T-cell (primary cell): ENCODE measurements around the gene TAF1D. TPM values are rescaled to one million over a fixed set of nuclear protein-coding genes. Genes with fewer than 3 reads are reported as not detected.

Experiments used
- ATAC-seq, 4 experiments: fragments of 200-7000 bp in 3 of 4; fragments of 150-1000 bp in 1 of 4; cut with Tn5 transposase; replicated peaks in 1 of 4; 1 replicate in 3 of 4; 2 replicates in 1 of 4; pipeline ENCODE4 v1.10.0; 2021; ENCODE audit warnings: moderate library complexity in 3 of 4, mild to moderate bottlenecking in 2 of 4, moderate number of reproducible peaks in 1 of 4
- CTCF ChIA-PET, 2 donors: fragments of 300-600 bp; sonication (Branson Sonifier 250); formaldehyde crosslinking; loops; one replicate each; lab custom pipeline; 2022; ENCODE audit warnings: antibody characterized with exemption in 2 of 2; lab: Charles Lee
- POLR2A ChIA-PET, 2 donors: fragments of 300-600 bp; sonication (Branson Sonifier 250); formaldehyde crosslinking; loops; one replicate each; lab custom pipeline; 2022; ENCODE audit warnings: antibody characterized with exemption in 2 of 2; lab: Charles Lee
- DNase-seq, 35 experiments: peaks; one replicate each; pipeline versions ENCODE4 v3.0.0 to v3.0.0-alpha.2; 2013 to 2023
- H3K27ac ChIP-seq: one replicate; pipeline ENCODE4 v1.5.1; 2013; ENCODE audit warnings: low read length
- H3K27me3 ChIP-seq, 2 experiments: replicated peaks in 1 of 2; 1 replicate in 1 of 2; 2 replicates in 1 of 2; pipeline versions ENCODE4 v1.6.1 to v1.7.0; 2013; ENCODE audit warnings: low read length in 1 of 2, mixed read lengths in 1 of 2; ENCODE audit not compliant: control insufficient read depth in 2 of 2, insufficient read depth in 2 of 2; ENCODE audit errors: extremely low read depth in 1 of 2
- H3K36me3 ChIP-seq, 2 donors: 1 replicate in 1 of 2; 2 replicates in 1 of 2; pipeline versions ENCODE4 v1.6.1 to v1.7.0; 2013; ENCODE audit warnings: low read length in 1 of 2; ENCODE audit not compliant: control insufficient read depth in 2 of 2, insufficient read depth in 1 of 2; ENCODE audit errors: extremely low read depth in 1 of 2
- H3K4me1 ChIP-seq, 2 experiments: 1 replicate in 1 of 2; 2 replicates in 1 of 2; pipeline versions ENCODE4 v1.6.1 to v1.7.0; 2013; ENCODE audit warnings: low read length in 2 of 2, mixed read lengths in 1 of 2; ENCODE audit not compliant: insufficient read depth in 2 of 2, control insufficient read depth in 1 of 2; ENCODE audit errors: extremely low read depth in 1 of 2
- H3K4me3 ChIP-seq, 2 donors: 1 replicate in 1 of 2; 2 replicates in 1 of 2; pipeline versions ENCODE4 v1.5.1 to v1.7.0; 2013; ENCODE audit warnings: mild to moderate bottlenecking in 2 of 2, low read length in 1 of 2, moderate library complexity in 1 of 2; ENCODE audit not compliant: control insufficient read depth in 1 of 2; ENCODE audit errors: extremely low read depth in 1 of 2
- H3K9me3 ChIP-seq: 2 replicates; pipeline ENCODE4 v1.7.0; 2013
- H3K27ac Mint-ChIP-seq, 2 donors: one replicate each; pipeline ENCODE4 v1.8.0; 2020 to 2021; ENCODE audit warnings: mild to moderate bottlenecking in 2 of 2, mixed read lengths in 2 of 2
- H3K27me3 Mint-ChIP-seq, 2 donors: one replicate each; pipeline ENCODE4 v1.8.0; 2021 to 2022; ENCODE audit warnings: mixed read lengths in 2 of 2
- H3K36me3 Mint-ChIP-seq: one replicate; pipeline ENCODE4 v1.8.0; 2021; ENCODE audit warnings: mixed read lengths
- H3K4me1 Mint-ChIP-seq, 3 donors: one replicate each; pipeline ENCODE4 v1.8.0; 2020 to 2022; ENCODE audit warnings: mixed read lengths in 3 of 3, mild to moderate bottlenecking in 1 of 3
- H3K4me3 Mint-ChIP-seq, 3 donors: one replicate each; pipeline ENCODE4 v1.8.0; 2020 to 2022; ENCODE audit warnings: mild to moderate bottlenecking in 3 of 3, mixed read lengths in 3 of 3, moderate library complexity in 3 of 3
- H3K9me3 Mint-ChIP-seq, 3 donors: one replicate each; pipeline ENCODE4 v1.8.0; 2020 to 2022; ENCODE audit warnings: mixed read lengths in 3 of 3
- WGBS: methylation state at CpG from one replicate; pipeline ENCODE4 v1.1.5; 2013; ENCODE audit warnings: missing lambda C conversion rate; ENCODE audit not compliant: insufficient coverage; 5-methylcytosine and 5-hydroxymethylcytosine counted together
- total RNA-seq, 35 experiments: library from RNA in 6 of 35; stranded (reverse) in 6 of 35; fragments of 120-200 nt in 1 of 35; gene quantifications; one replicate each; pipeline versions ENCODE4 v1.2.1 to v1.2.4 and lab custom pipeline; 2013 to 2026

Gene TAF1D
- total RNA-seq, 5 donors from 2014 or later (not counting 1 experiment from before 2014, with no cell fraction given) = 130 to 177 (median 152) TPM

- Mint-ChIP-seq H3K27me3 (no peaks in the 10 kb centered on the region), H3K4me3 (no peak overlapping the region), H3K9me3 (no peaks in the 10 kb centered on the region), H3K27ac (peak overlapping the region; percentile 44 to 61), H3K36me3 (peaks cover 80% of the 10 kb centered on the region), H3K4me1 (peaks cover 47 to 68% (median 65%) of the 10 kb centered on the region in 3 donors)
- Histone ChIP-seq H3K27me3 (no peaks in the 10 kb centered on the region), H3K27ac (peak overlapping the region; percentile 27), H3K36me3 (peaks cover 5 to 91% of the 10 kb centered on the region in 2 donors), H3K4me3 (no peak overlapping the region), H3K9me3 (no peaks in the 10 kb centered on the region), H3K4me1 (peaks cover 18 to 26% of the 10 kb centered on the region in 2 experiments)
- WGBS = no CpG with 5 or more reads among the region's 1 CpG
- CTCF ChIA-PET = interaction anchor here in 1 of 2 donors (0.6 kb wide), 1 partner anchor 13 kb away, joined by 4 read pairs; no protein-coding TSS in a partner anchor
- POLR2A ChIA-PET = no interaction called here
- DNase-seq = no peak
- no peak for ATAC-seq
Measured at GRCh38 chr11:93734427-93735222, 6.7 kb downstream of the TAF1D start.

GRCh38 chr11:93733474-93733873, 7.8 kb downstream of the TAF1D start:
- Histone ChIP-seq H3K36me3 (peaks cover 3 to 96% of the 10 kb centered on the region in 2 donors), H3K9me3 (no peaks in the 10 kb centered on the region), H3K4me1 (peaks cover 15% of the 10 kb centered on the region in 2 experiments), H3K4me3 (no peak overlapping the region), H3K27me3 (no peaks in the 10 kb centered on the region), H3K27ac (peak overlapping the region; percentile 27)
- Mint-ChIP-seq H3K27ac (peak overlapping the region; percentile 61 to 66), H3K9me3 (no peaks in the 10 kb centered on the region), H3K4me1 (peaks cover 35 to 57% (median 54%) of the 10 kb centered on the region in 3 donors), H3K4me3 (no peak overlapping the region), H3K27me3 (no peaks in the 10 kb centered on the region), H3K36me3 (peaks cover 81% of the 10 kb centered on the region)
- 38% methylated on average over 5 of the region's 6 CpGs for whole genome bisulfite sequencing
- CTCF ChIA-PET = no interaction called here
- ATAC-seq (no peak), DNase-seq (no peak)
- POLR2A ChIA-PET = no interaction called here

GRCh38 chr11:93732237-93732892, 8.9 kb downstream of the TAF1D start:
- Mint-ChIP-seq H3K36me3 (peaks cover 77% of the 10 kb centered on the region), H3K27ac (peak overlapping the region; percentile 52 to 69), H3K27me3 (no peaks in the 10 kb centered on the region), H3K4me3 (no peak overlapping the region), H3K9me3 (no peaks in the 10 kb centered on the region), H3K4me1 (peaks cover 24 to 46% (median 42%) of the 10 kb centered on the region in 3 donors)
- CTCF ChIA-PET = interaction anchor here in 1 of 2 donors (0.8 to 1.0 kb wide), 2 partner anchors 9 to 52 kb away, joined by 3 read pairs; partner anchors contain the start of genes C11orf54 and MED17
- H3K9me3 ChIP-seq = no peaks in the 10 kb centered on the region
- H3K27ac ChIP-seq = no peak overlapping the region
- no peaks in the 10 kb centered on the region for H3K27me3 ChIP-seq
- peaks cover 8 to 13% of the 10 kb centered on the region in 2 experiments for H3K4me1 ChIP-seq
- no peak overlapping the region for H3K4me3 ChIP-seq
- H3K36me3 ChIP-seq = peaks cover 3 to 96% of the 10 kb centered on the region in 2 donors
- ATAC-seq (no peak), DNase-seq (no peak)
- POLR2A ChIA-PET = interaction anchor here (0.6 to 3.1 kb wide), 3 partner anchors 9 to 12 kb away, joined by 3 to 24 read pairs (median 6); partner anchors contain the start of genes C11orf54 (in 2 of the 2) and TAF1D (in 2 of the 2)
- WGBS = 50% methylated on average over 1 of the region's 4 CpGs

- no peak for DNase-seq
- H3K9me3 ChIP-seq = no peaks in the 10 kb centered on the region
- ChIA-PET CTCF (interaction anchor here in 1 of 2 donors (1.0 kb wide), 1 partner anchor 11 kb away, joined by 3 read pairs; the partner anchor contains the start of genes C11orf54 and TAF1D), POLR2A (interaction anchor here (0.7 to 3.1 kb wide), 3 partner anchors 10 to 66 kb away, joined by 3 to 24 read pairs (median 4); partner anchors contain the start of genes C11orf54 (in 1 of the 2), MED17 (in 1 of the 2) and TAF1D (in 1 of the 2))
- Mint-ChIP-seq H3K9me3 (no peaks in the 10 kb centered on the region), H3K4me1 (peaks cover 8 to 30% (median 25%) of the 10 kb centered on the region in 3 donors), H3K27ac (peak overlapping the region; percentile 55 to 80), H3K27me3 (no peaks in the 10 kb centered on the region), H3K36me3 (peaks cover 70% of the 10 kb centered on the region), H3K4me3 (no peak overlapping the region)
- H3K27ac ChIP-seq = no peak overlapping the region
- no peaks in the 10 kb centered on the region for H3K27me3 ChIP-seq
- WGBS = no CpG with 5 or more reads among the region's 5 CpGs
- ATAC-seq = no peak
- peaks cover 0 to 12% of the 10 kb centered on the region in 2 experiments for H3K4me1 ChIP-seq
- H3K4me3 ChIP-seq = no peak overlapping the region
- peaks cover under 1 to 87% of the 10 kb centered on the region in 2 donors for H3K36me3 ChIP-seq
Measured at GRCh38 chr11:93730108-93731107, 10.9 kb downstream of the TAF1D start.

- H3K27ac ChIP-seq = no peak overlapping the region
- Mint-ChIP-seq H3K4me1 (peaks cover 0 to 18% (median 13%) of the 10 kb centered on the region in 3 donors), H3K27ac (no peak overlapping the region), H3K36me3 (peaks cover 61% of the 10 kb centered on the region), H3K27me3 (no peaks in the 10 kb centered on the region), H3K9me3 (no peaks in the 10 kb centered on the region), H3K4me3 (no peak overlapping the region)
- DNase-seq (no peak), ATAC-seq (no peak)
- H3K27me3 ChIP-seq = no peaks in the 10 kb centered on the region
- H3K36me3 ChIP-seq = peaks cover 0 to 75% of the 10 kb centered on the region in 2 donors
- no peaks in the 10 kb centered on the region for H3K9me3 ChIP-seq
- no CpG with 5 or more reads among the region's 5 CpGs for WGBS
- peaks cover 0 to 4% of the 10 kb centered on the region in 2 experiments for H3K4me1 ChIP-seq
- POLR2A ChIA-PET = no interaction called here
- CTCF ChIA-PET = no interaction called here
- H3K4me3 ChIP-seq = no peak overlapping the region
Measured at GRCh38 chr11:93729129-93729616, 12.1 kb downstream of the TAF1D start.
